ENCODE data around the gene PRR15L.
"Not testable (repeated sequence)": the region's sequence is repeated elsewhere in the genome, so short reads cannot be mapped to it uniquely, and the experiment has no call there.

PRR15L gene

GRCh38 chr17:47956791-47957590, 692 bp downstream of the PRR15L start:
- DNase-seq = no peak

GRCh38 chr17:47955497-47956461, 1.9 kb downstream of the PRR15L start:
- DNase-seq = no peak

- no peak for DNase-seq
Observed at GRCh38 chr17:47953909-47954308, 3.8 kb downstream of the PRR15L start.

- DNase-seq = no peak
Observed at GRCh38 chr17:47952171-47953021, 5.3 kb downstream of the PRR15L start.

GRCh38 chr17:47950448-47950847, 7.2 kb downstream of the PRR15L start:
- DNase-seq = no peak

- no peak for DNase-seq
Observed at GRCh38 chr17:47949946-47950345, 7.7 kb downstream of the PRR15L start.

GRCh38 chr17:47949197-47949759, 8.4 kb downstream of the PRR15L start:
- DNase-seq = peak; percentile 69 to 79

GRCh38 chr17:47948706-47949196, 8.9 kb downstream of the PRR15L start:
- DNase-seq = no peak

GRCh38 chr17:47946929-47947397, 10.7 kb downstream of the PRR15L start:
- DNase-seq = peak; percentile 68

GRCh38 chr17:47946516-47946915, 11.2 kb downstream of the PRR15L start:
- no peak for DNase-seq

GRCh38 chr17:47945529-47946508, 11.9 kb downstream of the PRR15L start:
- no peak for DNase-seq

- DNase-seq = no peak
Observed at GRCh38 chr17:47945080-47945479, 12.6 kb downstream of the PRR15L start.

GRCh38 chr17:47942568-47942967, 15.1 kb downstream of the PRR15L start:
- no peak for DNase-seq

- DNase-seq = no peak
Observed at GRCh38 chr17:47942096-47942510, 15.6 kb downstream of the PRR15L start.

GRCh38 chr17:47941246-47942095, 16.2 kb downstream of the PRR15L start, which contains the start of gene PNPO:
Gene PNPO (plus strand): TSS chr17:47941571. CDS start chr17:47941676, 105 bp downstream.
- DNase-seq = peak; percentile 84 to 97

- no peak for DNase-seq
Observed at GRCh38 chr17:47937941-47938340, 19.7 kb downstream of the PRR15L start.

GRCh38 chr17:47935961-47936360, 21.7 kb downstream of the PRR15L start:
- DNase-seq = no peak

- not testable (repeated sequence) for DNase-seq
Observed at GRCh38 chr17:47935468-47935867, 22.2 kb downstream of the PRR15L start.

- no peak for DNase-seq
Observed at GRCh38 chr17:47934856-47935255, 22.8 kb downstream of the PRR15L start.

- DNase-seq = no peak
Observed at GRCh38 chr17:47931848-47932247, 25.8 kb downstream of the PRR15L start.

All from stimulated activated CD4-positive, alpha-beta T cell treated with anti-CD3 and anti-CD28 coated beads, Interleukin-4, amount 100 ng/mL, for 4 hours (primary cell).